ENCODE results near the gene CLDN5.

Gene CLDN5

DNA sequence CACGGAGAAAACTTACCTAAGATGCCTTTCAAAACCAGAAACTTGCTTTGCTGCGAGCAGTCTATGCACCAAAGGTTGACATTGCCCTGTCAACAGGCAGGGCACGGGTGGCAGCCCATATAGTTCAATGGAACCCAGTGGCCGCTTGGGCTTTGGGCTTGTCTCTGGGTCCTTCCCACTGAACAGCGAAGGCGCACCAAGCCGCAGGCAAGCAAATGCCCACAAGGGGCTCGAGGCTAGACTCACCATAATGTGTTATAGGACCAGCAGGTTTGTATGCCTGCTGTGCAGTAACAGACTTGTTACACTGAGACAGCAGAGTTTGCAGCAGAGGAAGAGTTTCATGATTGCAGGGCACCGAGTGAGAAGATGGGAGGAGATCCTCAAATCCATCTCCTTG, 20.3 kb downstream of the CLDN5 start:
- DNase-seq (ENCODE audit: low read depth) = no peak

DNA sequence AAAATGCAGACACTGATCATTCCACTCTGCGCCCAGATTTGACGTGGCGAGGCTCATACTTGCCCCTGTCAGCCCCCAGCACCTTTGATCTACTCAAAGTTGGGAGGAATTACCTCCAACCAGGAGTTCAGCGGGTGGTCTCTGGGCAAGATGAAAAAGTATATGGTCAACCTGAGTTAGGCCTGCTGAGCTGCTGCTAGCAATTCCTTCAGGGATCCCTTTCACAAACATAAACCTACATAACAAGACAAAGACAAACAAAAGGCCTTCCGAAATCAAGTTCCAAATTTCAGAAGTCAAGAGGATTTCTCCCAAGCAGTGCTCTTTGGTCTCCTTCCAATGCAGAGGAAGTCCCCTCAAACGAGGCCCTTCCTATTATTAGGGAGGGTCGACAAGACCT, 20.8 kb downstream of the CLDN5 start:
- DNase-seq (ENCODE audit: low read depth) = no peak

DNA sequence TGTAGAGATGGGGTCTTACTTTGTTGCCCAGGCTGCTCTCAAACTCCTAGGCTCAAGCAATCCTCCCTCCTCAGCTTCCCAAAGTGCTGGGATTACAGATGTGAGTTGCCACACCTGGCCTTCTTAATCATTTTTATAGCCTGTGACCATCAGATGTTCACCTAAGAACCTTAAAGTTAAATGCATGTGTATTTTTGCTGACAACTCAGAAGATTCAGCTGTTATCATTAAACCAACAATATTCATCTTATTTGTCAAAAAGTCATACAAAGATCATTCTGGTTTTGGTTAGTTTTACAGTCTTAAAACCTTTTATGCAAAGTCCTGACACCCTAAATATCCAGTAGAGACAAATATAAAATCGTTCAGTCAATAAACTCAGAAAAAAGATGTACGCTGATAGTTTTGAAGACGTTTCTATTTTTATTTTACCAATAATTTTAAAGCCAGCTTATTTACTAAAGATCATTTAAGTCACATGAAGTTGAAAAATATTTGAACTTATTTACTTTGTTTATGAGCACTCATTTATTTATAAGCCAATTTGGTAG, 22.2 kb downstream of the CLDN5 start:
- no peak for DNase-seq (ENCODE audit: low read depth)

DNA sequence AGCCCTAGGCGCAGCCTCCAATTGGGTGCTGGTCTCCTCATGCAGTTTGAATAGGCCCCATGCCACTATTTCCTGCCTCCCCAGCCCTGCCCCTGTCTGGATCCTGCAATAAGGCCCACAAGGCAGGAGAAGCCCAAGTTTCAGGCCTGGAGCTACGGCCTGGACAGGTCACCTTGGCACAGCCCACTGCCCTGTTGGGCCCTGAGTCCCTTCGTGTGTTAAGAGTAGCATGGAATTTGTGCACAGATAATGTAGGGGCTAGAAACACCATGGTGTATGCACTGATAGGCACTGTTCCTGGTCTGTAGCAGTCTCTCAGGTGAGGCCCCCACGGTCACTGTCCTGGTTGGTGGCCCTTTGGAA, 24.3 kb downstream of the CLDN5 start:
- DNase-seq (ENCODE audit: low read depth) = no peak

DNA sequence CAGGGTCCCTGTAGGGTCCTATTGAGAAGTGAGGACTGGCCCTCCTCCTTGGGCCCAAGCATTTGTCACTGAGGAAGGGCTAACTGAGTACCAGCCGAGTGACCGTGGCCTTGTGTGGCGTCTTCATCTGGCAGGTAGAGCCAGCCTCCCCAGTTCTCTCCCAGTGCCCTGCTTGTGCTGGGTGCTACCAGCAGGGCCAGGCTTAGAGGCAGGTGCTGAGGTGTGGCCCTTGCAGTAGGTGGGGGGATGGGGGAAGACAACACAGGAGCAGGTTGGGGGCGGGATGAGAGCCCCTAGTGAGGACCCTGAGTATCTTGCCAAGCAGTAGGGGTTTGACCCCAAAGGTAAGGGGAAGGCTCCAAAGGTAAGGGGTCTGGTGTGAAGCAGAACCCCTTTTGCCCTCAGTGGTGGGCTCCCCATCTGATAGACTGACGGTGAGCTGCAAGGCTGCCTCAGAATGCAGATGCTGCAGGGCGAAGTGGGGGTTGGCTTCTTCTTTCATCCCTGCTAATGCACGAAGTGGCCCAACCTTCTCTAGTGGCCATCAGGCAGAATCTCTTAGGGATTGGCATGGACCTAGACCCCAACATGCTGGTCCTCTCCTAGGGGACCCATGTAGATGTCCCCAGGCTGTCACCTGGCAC, 24.9 kb downstream of the CLDN5 start:
- no peak for DNase-seq (ENCODE audit: low read depth)

DNA sequence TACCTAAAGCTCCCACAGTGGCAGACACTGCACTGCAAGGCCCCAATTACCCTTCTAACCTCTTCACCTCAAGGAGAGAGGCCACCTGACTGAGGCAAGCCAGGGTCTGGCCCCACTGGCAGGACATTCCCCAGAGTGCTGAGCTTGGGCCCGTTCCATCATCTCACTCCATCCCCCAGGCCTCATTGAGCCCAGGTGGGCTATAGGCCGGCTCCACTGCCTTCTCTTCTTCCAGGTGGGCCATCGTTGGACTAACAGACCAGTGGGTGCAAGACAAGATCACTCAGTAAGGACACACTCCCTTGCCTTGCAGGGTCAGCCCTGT, 25.4 kb downstream of the CLDN5 start:
- no peak for DNase-seq (ENCODE audit: low read depth)

DNA sequence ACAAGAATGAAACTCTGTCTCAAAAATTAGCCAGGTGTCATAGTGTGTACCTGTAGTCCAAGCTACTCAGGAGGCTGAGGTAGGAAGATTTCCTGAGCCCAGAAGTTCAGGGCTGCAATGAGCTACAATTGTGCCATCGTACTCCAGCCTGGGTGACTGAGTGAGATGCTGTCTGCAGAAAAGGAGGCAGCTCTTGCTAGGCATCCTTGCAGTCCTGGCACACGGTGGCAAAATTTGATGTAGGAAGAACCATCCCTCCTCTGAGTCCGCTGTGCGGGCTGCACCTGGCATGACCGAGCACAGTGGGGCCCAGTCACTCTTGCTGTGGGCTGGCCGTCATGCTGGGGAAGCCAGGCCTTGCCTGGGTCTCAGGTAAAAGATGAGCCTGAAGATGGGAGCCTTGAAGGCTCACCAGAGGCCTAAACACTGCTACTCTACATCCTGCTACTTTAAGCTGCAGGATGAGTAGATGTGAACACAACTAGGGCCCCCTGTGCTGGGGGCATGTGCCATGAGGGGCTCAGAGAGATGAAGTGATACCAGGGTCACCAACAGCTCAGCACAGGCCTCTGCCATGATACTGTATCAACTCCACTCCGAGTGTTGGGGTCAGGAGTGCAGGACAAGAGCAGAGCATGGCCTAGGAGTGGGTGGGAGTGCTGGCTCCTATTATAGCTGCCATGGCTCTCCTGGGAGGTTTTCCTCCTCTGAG, 25.9 kb downstream of the CLDN5 start:
- DNase-seq (ENCODE audit: low read depth) = no peak

DNA sequence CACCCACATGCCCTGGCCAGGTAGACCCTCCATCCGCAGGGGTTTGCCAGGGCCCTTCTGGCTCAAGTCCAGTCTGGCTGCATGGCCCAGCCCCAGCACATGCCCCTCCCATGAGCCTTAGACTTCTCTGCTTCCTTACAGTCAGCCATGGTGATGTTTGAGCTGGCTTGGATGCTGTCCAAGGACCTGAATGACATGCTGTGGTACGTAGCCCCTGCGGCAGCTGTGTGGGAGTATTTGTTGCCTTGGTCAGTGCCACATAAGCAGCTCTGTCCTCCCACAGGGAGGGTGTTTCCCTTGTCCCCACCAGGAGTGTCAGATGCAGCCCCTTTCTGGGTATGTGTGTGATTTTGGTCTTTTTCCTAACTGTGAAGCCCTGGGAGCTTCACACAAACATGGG, 27.0 kb downstream of the CLDN5 start:
- DNase-seq (ENCODE audit: low read depth) = no peak

DNA sequence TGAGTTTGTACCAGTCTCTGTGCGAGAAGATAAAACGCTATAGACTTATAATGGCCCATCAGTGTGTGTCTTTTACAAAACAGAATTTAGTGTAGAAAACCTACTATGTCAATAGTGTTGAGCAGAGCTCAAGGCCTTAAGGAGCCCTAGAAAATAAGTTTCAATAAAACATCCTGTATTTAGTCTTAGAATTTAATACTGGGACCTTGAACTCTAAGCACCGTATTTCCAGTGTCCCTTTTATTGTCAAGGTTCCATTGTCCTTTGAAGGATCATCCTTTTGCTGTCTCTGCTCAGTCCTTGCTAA, 27.9 kb downstream of the CLDN5 start:
- no peak for DNase-seq (ENCODE audit: low read depth)

DNA sequence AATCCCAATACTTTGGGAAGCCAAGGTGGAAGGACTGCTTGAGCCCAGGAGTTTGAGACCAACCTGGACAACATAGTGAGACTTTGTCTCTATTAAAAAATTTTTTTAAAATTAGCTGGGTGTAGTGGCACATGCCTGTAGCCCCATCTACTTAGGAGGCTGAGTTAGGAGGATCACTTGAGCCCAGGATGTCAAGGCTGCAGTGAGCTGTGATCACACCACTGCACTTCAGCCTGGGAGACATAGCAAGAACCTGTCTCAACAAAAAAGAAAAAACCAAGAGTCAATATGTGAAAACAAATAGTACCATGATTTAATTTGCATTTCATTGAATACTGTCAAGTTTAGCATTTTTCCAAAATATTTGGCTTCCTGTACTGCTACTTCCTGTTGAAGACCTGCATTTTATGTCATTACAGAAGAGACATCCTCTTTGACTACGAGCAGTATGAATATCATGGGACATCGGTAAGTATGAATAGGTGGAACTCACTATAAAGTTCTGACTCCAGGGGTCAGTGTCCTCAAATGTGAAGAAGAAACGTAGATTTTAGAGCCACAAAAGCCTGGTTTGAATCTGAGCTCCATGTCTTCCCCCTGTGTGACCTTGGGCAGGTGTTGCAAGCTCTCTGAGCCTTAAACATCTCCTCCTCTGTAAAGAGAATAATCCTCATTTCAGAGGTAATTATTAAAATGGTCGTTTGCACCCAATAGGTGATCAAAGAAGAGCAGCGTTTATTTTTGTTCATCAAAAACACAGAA, 28.5 kb downstream of the CLDN5 start:
- DNase-seq (ENCODE audit: low read depth) = no peak

DNA sequence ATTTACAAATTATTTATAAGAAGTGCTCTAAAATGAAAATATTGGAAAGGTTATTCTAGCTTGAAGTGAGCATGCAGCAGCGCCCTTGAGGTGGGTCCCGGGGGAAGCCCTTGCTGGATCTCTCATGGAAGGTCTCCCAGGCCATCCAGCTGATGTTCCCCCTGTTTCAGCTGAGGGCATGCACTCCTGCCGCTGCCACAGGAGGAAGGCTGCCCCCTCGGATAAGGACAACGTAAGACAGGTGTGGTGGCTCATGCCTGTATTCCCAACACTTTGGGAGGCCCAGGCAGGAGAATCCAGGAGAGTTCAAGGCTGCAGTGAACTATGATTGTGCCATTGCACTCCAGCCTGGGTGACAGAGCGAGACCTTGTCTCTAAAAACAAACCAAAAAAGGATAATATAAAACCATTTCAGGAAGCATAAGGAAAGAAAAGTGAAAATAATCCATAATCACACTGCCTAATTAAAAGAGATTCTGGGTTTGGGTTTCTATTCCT, 29.5 kb downstream of the CLDN5 start:
- no peak for DNase-seq (ENCODE audit: low read depth)

DNA sequence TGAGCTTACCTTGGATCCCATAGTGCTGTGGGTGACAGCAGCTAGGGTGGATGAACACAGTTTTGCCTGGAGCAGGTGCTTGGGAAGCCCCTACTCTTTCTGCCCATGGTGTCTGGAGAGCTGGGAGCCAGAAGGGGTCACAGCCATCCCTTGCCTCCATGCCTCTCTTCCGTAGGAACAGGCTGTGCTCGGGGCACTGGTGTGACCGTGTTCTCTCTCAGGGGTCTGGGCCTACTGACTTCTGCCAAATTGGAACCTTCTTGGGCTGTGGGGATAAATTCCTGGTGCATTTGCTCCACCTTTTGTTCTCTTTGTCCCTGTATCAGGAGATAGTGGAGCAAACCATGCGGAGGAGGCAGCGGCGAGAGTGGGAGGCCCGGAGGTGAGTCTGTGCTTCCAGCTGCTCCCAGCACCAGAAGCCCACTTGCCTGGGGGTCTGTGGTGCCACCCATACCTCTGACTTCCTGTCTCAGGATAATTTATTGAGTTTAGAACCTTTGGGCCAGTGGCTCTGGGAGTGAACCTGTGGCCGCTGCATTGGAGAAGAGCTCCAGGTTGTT, 30.1 kb downstream of the CLDN5 start:
- no peak for DNase-seq (ENCODE audit: low read depth)

DNA sequence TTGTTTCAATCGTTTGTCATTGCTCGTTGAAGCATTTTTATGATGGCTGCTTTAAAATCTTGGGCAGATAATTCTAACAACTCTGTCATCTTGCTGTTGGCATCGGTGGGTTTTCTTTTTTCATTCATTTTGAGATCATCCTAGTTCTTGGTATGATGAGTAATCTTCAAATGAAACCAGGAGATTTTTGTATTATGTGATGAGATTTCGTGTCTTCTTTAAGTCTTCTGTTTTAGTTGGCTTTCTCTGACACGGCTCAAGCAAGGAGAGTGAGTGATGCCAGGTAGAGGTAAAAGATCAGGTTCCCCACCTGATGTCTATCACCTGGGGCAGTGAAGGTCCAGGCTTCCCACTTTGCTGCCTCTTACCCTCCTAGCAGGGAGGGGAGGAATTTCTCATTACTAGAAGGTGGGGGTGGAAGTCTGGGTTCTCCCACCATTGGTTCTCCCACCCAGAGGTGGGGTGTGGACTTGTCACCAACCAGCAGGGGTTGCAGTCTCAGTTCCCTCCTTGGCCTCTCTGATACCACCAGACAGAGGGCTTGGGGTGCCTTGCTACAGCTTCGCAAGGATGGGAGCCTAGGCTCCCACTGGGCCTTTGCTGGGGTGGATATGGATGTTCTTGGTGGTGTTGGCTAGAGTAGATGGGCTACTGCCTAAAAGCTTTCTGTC, 31.6 kb downstream of the CLDN5 start:
- no peak for DNase-seq (ENCODE audit: low read depth)

DNA sequence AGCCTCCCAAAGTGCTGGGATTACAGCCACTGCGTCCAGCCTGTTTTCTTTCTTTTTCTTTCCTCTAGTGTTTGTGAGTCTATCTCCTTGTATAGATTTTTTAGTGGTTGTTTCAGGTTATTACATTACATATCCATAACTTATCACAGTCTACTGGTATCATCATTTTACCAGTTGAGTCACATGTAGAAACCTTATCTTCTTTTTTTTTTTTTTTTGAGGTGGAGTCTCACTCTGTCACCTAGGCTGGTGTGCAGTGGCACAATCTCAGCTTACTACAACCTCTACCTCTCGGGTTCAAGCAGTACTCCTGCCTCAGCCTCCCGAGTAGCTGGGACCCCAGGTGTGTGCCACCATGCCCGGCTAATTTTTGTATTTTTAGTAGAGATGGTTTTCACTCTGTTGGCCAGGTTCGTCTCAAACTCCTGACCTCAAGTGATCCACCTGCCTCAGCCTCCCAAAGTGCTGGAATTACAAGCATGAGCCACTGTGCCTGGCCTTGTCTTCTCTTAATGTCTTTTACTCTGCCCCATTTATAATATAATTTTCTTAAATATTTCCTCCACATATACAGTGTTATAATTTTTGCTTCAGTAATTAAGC, 33.5 kb downstream of the CLDN5 start:
- no peak for DNase-seq (ENCODE audit: low read depth)

DNA sequence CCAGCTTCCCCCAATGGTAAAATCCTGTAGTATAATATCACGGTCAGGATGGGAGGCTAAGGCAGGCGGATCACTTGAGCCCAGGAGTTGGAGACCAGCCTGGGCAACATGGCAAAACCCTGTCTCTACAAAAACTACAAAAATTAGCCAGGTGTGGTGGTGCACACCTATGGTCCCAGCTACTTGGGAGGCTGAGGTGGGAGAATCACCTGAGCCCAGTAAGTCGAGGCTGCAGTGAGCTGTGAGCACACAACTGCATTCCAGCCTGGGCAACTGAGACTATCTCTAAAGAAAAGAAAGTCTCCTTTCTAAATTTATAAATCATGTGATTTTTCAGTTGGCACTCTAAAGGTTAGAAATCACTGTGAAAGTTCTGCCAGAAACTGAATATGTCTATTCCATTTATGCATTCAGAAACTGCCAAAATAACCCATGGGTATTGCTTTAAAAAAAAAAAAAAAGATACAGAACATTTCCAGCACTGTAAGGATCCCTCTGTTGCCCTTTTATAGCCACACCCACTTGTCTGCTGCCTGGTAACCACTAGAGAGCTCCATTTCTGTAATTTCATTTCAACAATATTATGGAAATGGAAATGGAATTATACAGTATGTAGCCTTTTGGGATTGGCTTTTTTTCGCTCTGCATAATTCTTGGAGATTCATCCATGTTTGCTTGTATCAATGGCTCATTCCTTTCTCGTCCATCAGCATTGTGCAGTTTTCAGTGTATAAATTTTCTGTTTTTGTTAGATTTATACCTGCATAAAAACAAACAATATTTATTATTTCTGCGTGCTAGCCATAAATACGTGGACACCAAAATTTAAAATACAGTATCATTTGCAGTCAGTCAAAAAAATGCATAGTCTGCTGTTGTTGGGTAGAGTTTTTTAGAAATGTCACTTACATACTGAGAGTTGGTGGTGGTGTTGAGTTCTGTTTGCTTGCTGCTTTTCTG, 35.0 kb downstream of the CLDN5 start:
- no peak for DNase-seq (ENCODE audit: low read depth)

DNA sequence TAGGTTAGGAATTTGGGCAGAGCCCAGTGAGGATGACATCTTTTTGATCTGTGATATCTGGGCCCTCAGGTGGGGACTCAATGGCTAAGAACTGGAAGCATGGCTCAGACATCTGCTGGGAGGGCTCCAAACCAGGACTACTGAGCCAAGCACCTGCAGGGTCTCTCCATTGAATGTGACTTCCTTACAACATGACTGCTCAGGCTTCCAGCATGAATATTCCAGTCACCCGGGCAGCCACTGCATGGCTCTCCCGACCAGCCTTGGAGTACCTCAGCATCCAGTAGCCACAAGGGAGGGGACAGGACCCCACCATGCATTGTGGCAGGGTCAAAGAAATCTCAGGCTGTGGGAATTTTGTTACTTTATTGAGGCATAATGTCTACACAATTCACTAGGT, 35.9 kb downstream of the CLDN5 start:
- DNase-seq (ENCODE audit: low read depth) = no peak

DNA sequence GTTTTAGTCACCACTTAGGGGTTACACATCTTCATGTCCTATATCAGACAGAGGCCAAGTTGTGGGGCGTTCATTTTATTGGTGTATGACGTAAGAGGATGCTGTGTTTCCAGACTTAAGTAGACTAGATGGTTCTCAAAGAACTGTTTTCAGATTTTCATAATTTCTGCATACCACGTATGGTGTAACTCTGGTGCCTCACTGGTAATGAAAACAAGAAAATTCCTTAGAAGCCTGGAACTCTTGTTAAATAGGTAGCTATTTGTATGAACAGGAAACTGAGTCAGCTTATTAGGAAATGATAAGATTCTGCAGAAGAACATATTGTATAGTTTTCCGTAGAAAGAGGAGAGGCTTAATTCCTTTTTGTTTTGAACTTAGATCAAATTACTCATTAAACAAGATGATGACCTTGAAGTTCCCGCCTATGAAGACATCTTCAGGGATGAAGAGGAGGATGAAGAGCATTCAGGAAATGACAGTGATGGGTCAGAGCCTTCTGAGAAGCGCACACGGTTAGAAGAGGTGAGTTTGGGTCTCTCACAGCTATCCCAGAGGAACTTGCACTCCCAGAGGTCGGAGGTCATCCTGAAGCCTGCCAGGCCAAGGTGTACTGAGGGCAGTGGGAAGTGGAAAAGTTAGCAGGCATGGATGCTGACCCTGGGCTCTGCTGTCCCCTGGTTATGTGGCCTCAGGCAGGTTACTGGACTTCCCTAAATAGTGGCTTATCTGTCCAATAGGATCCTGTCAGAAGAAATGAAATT, 40.5 kb downstream of the CLDN5 start:
- DNase-seq (ENCODE audit: low read depth) = no peak

DNA sequence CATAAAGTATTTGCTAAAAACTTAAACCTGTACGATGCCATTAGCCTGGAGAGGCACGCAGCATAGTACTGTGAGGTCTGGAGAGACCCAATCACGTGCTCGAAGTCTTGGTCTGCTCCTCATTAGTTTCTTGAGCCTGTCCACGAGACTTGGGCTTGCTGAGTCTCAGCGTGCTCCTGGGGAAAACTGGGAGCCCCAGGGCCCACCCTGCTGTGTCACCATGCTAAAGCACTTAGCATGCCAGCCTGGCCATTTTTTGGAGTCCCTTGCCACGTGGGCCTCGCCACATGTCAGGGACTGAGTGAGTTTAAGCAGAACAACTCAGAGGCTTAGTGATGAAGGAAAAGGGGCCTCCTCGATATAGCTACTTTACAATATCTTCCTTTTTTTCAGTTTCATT, 41.9 kb downstream of the CLDN5 start:
- no peak for DNase-seq (ENCODE audit: low read depth)

DNA sequence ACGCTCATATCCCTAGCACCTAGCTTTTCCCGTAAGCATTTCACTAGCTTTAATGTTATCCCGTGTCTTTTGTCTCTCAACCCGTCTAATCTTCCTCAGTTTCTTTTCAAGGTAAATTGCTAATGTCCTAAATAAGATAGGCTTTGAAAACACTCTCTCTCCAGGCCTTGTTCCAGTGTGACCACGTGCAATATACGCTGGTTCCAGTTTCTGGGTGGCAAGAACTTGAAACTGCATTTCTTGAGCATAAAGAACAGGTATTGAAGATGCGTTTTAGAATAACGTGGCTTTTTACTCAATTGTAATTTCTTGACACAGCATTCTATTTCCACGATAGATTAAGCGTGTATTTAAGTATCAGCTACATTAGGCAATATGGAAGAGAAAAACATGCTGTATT, 43.4 kb downstream of the CLDN5 start:
- DNase-seq (ENCODE audit: low read depth) = no peak

DNA sequence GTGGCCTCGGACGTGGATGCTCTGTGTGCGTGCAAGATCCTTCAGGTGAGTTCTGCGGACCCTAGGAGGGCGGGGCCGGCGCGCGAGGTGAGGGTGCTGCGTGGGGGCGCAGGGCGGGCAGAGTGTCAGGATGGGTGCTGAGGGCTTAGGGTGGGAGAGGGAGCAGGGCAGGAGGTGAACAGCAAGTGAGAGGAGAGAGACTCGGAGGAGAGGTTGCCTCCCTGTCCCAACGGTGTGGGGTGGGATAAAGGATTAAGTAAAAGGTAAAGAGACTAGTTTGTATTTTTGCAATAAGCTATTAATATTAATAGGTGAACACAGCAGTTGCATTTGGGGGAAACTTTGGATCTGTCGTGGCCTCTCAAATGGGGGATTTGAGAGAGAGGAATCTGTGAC, 44.0 kb downstream of the CLDN5 start:
- no peak for DNase-seq (ENCODE audit: low read depth)
